DOHH2 (cell line): Measurements from ENCODE around the gene AKAP13.

Experiments
- H3F3A ChIP-seq: fragments of 200-600 bp; sonication (generic), shearing (Covaris generic); 2 replicates; pipeline ENCODE4 v1.6.0; 2016; ENCODE audit warnings: antibody characterized with exemption, mild to moderate bottlenecking; ENCODE audit not compliant: control insufficient read depth, insufficient read depth
- H3K27ac ChIP-seq: fragments of 200-600 bp; sonication (generic); 2 replicates; pipeline ENCODE4 v1.5.1; 2014; ENCODE audit warnings: low read depth, mild to moderate bottlenecking, low read length, moderate library complexity
- H3K27me3 ChIP-seq: fragments of 200-600 bp; sonication (generic); 2 replicates; pipeline ENCODE4 v1.6.1; 2014; ENCODE audit warnings: mild to moderate bottlenecking, low read length, mixed read lengths; ENCODE audit not compliant: control insufficient read depth
- H3K36me3 ChIP-seq: fragments of 200-600 bp; sonication (generic); 2 replicates; pipeline ENCODE4 v1.6.1; 2014; ENCODE audit warnings: mild to moderate bottlenecking, low read length, moderate library complexity, mixed read lengths; ENCODE audit not compliant: control insufficient read depth
- H3K4me1 ChIP-seq: fragments of 200-600 bp; sonication (generic); 2 replicates; pipeline ENCODE4 v1.6.1; 2014; ENCODE audit warnings: mild to moderate bottlenecking, low read length, mixed read lengths; ENCODE audit not compliant: control insufficient read depth
- H3K4me2 ChIP-seq: fragments of 200-600 bp; sonication (generic); 2 replicates; pipeline ENCODE4 v1.6.0; 2014; ENCODE audit warnings: mild to moderate bottlenecking, low read length, moderate library complexity
- H3K4me3 ChIP-seq: fragments of 200-600 bp; sonication (generic); 2 replicates; pipeline ENCODE4 v1.5.1; 2014; ENCODE audit warnings: mild to moderate bottlenecking, low read length, mixed read lengths
- H3K79me2 ChIP-seq: fragments of 200-600 bp; sonication (generic); 2 replicates; pipeline ENCODE4 v1.6.1; 2014; ENCODE audit warnings: mild to moderate bottlenecking, low read length, mixed read lengths; ENCODE audit not compliant: control insufficient read depth
- H3K9me2 ChIP-seq: fragments of 200-600 bp; sonication (generic); replicated peaks from 2 replicates; pipeline ENCODE4 v1.6.1; 2014; ENCODE audit warnings: mild to moderate bottlenecking, low read length, mixed read lengths; ENCODE audit not compliant: control insufficient read depth
- H3K9me3 ChIP-seq: fragments of 200-600 bp; sonication (generic); 2 replicates; pipeline ENCODE4 v1.6.1; 2014; ENCODE audit warnings: antibody characterized with exemption, low read length, mixed read lengths; ENCODE audit not compliant: control insufficient read depth, insufficient read depth
- H4K20me1 ChIP-seq: fragments of 200-600 bp; sonication (generic); 2 replicates; pipeline ENCODE4 v1.6.0; 2014; ENCODE audit warnings: low read depth, mild to moderate bottlenecking, antibody characterized with exemption, low read length, moderate library complexity; ENCODE audit not compliant: control insufficient read depth, insufficient read depth
- EZH2phosphoT487 ChIP-seq: fragments of 200-600 bp; sonication (generic); IDR thresholded peaks from 2 replicates; pipeline ENCODE4 v1.6.1; 2017; ENCODE audit warnings: borderline replicate concordance, mild to moderate bottlenecking, antibody characterized with exemption, low read length, moderate library complexity, mixed read lengths
- TF ChIP-seq, protein P1 (sequence below): fragments of 200-600 bp; sonication (generic); IDR thresholded peaks from one replicate; pipeline ENCODE4 v1.5.1; 2014; ENCODE audit warnings: antibody characterized with exemption, mild to moderate bottlenecking, low read depth, low read length; ENCODE audit not compliant: poor library complexity, severe bottlenecking

Gene AKAP13

DNA sequence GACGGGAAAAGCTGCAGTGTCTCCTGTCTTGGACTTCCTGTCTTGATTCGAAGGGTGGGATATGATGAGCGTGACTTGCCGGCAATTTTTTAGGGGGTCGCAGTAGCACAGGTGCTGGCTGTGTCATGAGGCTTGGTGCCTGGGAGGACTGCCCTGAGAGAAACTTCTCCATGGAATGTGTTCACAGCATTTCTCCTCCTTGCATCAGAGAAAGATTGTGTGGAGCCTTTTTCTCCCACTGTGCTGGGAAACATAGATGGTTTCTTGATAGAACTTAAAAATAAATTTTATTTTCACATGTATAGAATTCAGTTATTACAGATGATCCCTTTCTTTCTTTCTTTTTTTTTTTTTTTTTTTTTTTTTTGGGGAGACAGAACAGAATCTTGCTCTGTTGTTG lies 292.9 kb downstream of the AKAP13 start:
- TF ChIP-seq, protein P1, sequence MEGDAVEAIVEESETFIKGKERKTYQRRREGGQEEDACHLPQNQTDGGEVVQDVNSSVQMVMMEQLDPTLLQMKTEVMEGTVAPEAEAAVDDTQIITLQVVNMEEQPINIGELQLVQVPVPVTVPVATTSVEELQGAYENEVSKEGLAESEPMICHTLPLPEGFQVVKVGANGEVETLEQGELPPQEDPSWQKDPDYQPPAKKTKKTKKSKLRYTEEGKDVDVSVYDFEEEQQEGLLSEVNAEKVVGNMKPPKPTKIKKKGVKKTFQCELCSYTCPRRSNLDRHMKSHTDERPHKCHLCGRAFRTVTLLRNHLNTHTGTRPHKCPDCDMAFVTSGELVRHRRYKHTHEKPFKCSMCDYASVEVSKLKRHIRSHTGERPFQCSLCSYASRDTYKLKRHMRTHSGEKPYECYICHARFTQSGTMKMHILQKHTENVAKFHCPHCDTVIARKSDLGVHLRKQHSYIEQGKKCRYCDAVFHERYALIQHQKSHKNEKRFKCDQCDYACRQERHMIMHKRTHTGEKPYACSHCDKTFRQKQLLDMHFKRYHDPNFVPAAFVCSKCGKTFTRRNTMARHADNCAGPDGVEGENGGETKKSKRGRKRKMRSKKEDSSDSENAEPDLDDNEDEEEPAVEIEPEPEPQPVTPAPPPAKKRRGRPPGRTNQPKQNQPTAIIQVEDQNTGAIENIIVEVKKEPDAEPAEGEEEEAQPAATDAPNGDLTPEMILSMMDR, result no peak
- TF ChIP-seq EZH2phosphoT487, result no peak
- no peaks in the 10 kb centered on the region for H3K79me2 ChIP-seq

DNA sequence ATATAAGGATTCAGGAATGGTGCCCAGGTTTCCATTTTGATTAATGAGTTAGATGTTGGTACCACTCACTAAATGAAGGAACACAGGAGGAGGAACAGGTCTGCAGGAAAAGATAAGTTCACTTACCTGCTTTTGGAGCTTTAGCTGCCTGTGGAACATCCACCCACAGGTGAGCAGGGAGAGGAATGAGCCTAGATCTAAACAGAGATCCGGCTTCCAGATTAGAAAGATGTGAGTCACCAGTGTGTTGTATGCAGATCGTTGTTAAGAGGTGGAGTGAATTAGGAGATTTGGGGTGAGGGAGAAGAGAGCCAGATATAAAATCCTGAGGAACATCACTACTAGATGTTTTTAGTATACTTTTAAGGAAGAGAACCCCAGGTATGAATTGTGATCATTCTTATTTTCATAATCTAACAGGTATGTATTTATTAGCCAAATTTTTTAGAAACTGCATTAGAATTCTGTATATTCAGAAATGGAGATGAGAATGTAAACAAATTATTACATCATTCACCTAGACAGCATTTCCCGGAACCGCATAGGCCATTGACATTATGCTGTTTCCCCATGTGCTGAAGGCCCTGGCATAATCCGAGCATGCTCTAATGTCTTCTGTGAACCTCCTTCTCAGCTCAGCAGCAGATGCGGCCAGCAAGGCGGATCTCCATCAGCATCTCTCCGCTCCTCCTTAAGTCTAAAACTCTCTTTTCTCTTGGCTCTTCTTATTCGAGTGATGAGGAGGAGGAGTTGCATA lies 296.1 kb downstream of the AKAP13 start:
- H3K36me3 ChIP-seq, result peaks cover 28% of the 10 kb centered on the region
- no peaks in the 10 kb centered on the region for H3K27me3 ChIP-seq
- H3K4me2 ChIP-seq, result no peak overlapping the region
- H3K9me2 ChIP-seq, result no peaks in the 10 kb centered on the region
- H3K4me3 ChIP-seq, result no peak overlapping the region
- peaks cover 19% of the 10 kb centered on the region for H3F3A ChIP-seq
- TF ChIP-seq, protein P1, result no peak
- no peak for TF ChIP-seq EZH2phosphoT487
- no peaks in the 10 kb centered on the region for H3K79me2 ChIP-seq
- H3K9me3 ChIP-seq, result no peaks in the 10 kb centered on the region
- peaks cover 9% of the 10 kb centered on the region for H3K4me1 ChIP-seq
- no peak overlapping the region for H3K27ac ChIP-seq
- no peaks in the 10 kb centered on the region for H4K20me1 ChIP-seq

More for the DNA sequence above, 292.9 kb downstream of the AKAP13 start:
- no peaks in the 10 kb centered on the region for H3K27me3 ChIP-seq
- peaks cover 4% of the 10 kb centered on the region; the same call in 1 of the 2 replicates for H3F3A ChIP-seq
- H3K9me3 ChIP-seq, result no peaks in the 10 kb centered on the region
- no peak overlapping the region for H3K4me2 ChIP-seq
- peaks cover 49% of the 10 kb centered on the region for H3K36me3 ChIP-seq
- no peak overlapping the region for H3K27ac ChIP-seq
- H3K9me2 ChIP-seq, result no peaks in the 10 kb centered on the region
- H4K20me1 ChIP-seq, result no peaks in the 10 kb centered on the region
- H3K4me3 ChIP-seq, result no peak overlapping the region
- no peaks in the 10 kb centered on the region for H3K4me1 ChIP-seq

DNA sequence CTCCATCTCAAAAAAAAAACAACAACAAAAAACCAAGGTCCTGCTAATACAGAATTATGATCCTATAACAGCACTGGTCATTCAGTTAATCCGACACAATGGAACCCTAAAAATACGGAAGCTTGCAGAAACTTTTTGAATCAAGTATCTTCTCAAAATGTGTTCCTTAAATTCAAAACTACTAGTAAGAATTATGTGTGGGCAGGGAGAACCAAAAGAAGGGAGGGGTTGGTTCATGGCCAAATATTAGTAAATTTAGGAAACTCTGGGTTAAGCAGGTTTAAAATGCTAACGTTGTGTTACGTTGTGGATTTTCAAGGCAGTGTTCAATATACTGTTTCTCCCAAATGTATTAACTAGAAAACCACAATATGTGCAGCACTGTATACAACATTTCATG lies 298.8 kb downstream of the AKAP13 start:
- Histone ChIP-seq H3K79me2 (no peaks in the 10 kb centered on the region), H3K4me2 (no peak overlapping the region), H3K36me3 (peaks cover 33% of the 10 kb centered on the region), H3K4me3 (no peak overlapping the region), H3K27ac (no peak overlapping the region), H3K9me2 (no peaks in the 10 kb centered on the region), H4K20me1 (no peaks in the 10 kb centered on the region), H3K4me1 (peaks cover 35% of the 10 kb centered on the region), H3K27me3 (no peaks in the 10 kb centered on the region), H3F3A (peaks cover 21% of the 10 kb centered on the region), H3K9me3 (no peaks in the 10 kb centered on the region)
- TF ChIP-seq EZH2phosphoT487, result no peak
- TF ChIP-seq, protein P1, result no peak
